Measurements from ENCODE around the gene CORO1C.
A peak's percentile ranks its signal among the peaks of the same experiment; 100 is the strongest.
"Not testable (repeated sequence)": the region's sequence is repeated elsewhere in the genome, so short reads cannot be mapped to it uniquely, and the experiment has no call there.

Gene CORO1C

DNA sequence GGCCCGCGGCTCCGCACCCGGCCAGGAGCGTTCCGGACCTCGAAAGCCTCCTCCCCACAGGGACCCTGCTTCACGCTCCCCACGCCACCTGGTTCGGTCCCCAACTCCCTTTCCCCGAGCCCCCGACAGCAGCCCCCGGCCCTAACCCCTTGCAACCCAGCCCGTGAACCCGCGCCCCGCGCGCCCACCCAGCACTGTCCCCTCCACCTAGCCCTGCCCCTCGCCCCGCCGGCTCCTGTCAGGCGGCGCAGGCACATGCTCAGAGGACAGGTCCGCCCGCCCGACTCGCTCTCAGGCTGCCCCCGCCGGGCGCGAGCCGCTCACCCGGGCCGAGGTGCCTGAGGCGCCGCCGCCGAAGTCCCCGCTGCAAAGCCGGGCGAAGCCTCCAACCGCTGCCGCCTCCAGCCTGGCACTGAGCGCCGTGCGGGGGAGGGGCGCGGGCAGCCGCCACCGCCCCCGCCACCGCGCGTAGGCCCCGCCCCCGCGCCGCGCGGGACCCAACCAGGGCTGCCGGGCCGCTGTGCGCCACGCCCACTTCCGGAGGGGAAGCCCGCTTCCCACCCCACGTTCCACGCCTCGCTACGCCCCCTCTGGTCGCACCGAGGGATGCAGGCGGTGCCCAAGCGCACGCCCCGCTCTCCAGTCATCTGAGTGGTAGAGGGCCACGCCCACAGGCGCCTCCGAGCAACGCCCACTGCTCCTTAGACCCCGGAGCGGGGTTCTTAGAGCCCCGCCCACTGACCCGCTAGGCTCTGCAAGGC is at the start of gene CORO1C:
Gene CORO1C, minus strand, starts transcription at position 414 of the 761 bp plus-strand sequence. CDS start 30,200 bp downstream, outside the sequence.
- DNase-seq = peak; percentile 98

DNA sequence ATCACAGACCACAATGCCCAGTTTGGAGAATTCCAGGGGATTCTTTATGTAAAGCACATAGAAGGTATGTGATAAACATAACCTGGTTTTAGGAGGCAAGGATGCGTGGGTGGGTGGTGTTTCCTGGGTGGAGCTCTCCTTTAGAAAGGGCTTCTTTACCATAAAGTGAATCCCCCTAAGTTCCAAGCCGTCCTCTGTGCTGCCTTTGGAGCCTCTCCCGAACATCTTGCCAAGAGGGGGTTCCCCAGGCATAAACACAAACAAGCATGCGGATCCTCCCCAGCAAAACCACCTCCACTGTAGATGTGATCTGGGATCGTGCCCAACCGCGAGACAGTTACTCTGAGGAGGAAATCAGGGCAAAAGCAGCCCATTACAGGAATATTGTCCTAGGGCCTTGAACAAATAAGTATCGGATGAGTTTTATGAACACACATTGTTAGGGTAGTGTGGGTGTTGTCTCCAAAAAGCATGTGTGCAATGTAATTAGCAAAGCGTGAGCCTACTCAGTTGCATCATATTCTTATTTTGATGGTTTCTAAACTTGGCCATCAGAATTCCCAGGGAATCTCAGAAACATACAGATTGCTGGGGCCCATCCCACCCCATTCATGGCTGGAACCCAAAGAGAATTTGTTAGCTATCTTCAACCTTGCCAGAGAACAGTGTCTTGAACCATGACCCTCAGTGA is 48.8 kb upstream of the CORO1C start:
- no peak for DNase-seq

DNA sequence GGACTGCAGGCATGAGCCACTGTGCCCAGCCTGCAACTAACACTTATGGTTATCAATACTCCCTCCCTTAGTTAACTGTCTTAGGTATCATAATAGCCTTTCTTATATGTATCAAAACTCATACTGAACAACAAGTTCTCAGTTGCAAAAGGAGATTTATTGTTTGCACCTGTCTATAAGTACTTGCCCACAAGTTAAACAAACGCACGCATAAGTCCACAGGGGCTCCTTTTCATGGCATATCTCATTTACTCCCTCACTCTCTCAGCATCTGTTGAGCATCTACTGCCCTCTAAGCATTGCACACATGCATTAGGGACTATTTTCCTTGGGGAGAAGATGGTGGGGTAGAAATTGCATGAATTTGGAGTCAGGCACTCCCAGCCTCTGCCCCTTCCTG is 46.7 kb upstream of the CORO1C start:
- no peak for DNase-seq

DNA sequence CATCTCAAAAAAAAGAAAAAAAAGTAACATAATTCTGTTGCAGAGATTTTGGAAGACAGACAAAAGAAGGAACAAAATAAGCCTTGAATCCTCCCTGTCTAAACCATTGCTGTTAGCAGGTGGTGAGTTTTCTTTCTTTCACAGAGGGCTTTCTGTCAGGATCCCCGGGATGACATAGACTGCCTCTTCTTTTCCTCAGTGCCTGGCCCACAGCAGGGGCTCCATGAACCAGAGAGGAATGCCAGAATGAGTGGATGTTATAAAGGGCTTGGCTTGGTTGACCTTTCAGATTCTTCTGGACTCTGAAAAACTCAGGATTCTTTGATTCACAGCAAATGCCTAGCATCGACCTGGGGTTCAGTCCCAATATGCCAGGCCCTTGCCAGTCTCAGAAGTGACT is 45.8 kb upstream of the CORO1C start:
- no peak for DNase-seq

DNA sequence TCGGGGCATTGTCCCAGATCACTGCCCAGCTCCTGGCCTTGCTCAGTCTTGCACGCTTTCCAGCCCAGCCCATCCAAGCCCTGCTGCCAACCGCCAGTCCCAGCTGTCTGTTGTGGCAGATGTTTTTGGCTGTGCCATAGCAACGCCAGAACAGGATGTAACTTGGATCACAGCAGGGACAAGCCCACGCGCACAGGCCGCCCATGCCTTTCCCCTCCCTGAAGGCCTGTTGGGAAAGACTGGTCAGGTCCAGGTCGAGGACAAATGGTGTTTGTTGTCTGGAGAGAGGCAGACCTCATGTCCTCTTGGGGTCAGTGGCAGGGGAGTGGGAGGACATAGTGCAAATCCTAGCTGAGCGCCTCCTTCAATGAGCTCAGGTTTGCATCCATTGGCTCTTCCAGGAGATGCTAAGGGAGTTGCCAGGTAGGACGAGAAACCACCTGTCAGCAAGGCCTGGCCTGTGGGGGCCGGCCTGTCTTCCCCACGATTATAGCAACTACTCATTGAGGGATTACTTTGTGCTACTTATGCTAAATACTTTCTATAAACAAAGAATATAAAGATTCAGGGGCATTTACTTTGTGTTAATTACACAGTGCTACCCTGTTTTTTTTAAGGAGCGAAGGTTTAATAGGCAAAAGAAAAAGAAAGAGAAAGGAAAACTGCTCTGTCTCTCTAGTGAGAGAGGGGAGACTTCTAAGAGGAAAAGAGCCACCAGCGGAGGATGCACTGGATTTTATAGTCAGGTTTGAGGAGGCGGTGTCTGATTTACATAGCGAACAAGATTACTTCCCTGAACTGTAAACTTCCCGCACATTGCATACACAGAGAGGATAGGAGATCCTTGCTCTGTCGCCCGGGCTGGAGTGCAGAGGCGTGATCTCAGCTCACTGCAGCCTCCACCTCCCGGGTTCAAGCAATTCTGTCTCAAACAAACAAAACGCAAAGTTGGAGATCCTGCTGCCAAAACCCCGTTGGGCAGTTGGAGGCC is 42.8 kb upstream of the CORO1C start:
- peak; percentile 51 for DNase-seq

DNA sequence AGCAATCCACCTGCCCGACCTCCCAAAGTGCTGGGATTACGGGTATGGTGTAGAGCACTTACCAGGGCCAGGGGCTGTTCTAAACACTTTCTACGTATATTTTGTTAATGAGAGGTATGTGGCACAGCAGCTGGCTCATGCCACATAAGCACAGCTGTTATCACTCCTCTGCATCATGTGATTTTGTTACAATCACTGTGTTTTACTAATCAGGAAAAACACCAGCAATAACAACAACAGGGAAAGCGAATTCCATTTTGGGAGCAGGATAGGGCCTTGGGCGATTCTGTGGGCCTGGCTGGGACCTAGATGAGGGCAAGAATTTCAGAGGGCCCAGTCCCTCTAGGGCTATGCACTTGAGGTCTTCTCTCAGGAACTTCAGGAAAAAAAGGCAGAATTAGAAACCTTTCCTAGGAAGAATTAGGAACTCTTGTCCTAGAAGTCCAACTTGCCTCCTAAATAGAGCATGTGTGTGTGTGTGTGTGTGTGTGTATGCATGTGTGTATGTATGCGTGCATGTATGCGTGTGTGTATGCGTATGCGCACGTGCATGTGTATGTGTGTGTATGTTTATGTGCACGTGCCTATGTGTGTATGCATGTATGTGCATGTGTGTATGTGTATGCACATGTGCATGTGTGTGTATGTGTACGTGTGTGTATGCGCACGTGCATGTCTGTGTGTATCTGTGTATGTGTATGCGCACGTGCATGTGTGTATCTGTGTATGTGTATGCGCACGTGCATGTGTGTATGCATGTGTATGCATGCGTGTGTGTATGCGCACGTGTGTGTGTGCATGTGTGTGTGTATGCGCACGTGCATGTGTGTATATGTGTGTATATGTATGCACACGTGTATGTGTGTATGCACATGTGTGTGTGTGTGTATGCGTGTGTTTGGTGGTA is 41.8 kb upstream of the CORO1C start:
- DNase-seq = no peak

DNA sequence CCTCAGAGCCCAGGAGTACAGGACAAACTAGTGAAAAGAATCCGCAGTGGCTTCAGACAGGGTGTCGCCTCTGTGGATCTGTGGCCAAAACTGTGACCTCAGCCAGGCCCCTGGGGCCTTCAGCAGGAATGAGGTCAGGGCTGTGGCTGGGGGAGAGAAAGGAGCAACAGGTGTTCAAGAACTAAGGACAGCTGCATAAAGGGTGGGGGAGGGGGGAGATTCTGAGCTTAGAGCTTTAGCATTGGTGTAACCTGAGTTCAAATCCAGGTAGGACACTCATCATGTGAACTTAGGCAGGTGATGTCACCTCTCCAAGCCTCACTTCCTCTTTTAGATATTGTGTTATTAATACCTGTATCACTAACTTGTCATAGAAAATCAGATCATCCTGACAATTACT is 40.9 kb upstream of the CORO1C start:
- peak; percentile 14 for DNase-seq

DNA sequence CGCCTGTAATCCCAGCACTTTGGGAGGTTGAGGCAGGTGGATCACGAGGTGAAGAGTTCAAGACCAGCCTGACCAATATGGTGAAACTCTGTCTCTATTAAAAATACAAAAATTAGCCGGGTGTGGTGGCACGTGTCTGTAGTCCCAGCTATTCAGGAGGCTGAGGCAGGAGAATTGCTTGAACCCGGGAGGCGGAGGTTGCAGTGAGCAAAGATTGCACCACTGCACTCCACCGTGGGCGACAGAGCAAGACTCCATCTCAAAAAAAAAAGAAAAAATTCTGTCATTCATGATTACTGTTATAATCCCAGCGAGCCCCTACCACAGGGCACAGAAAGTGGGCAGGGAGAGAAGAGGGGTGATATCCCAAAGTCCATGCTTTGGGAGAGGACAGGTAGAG is 40.5 kb upstream of the CORO1C start:
- not testable (repeated sequence) for DNase-seq

DNA sequence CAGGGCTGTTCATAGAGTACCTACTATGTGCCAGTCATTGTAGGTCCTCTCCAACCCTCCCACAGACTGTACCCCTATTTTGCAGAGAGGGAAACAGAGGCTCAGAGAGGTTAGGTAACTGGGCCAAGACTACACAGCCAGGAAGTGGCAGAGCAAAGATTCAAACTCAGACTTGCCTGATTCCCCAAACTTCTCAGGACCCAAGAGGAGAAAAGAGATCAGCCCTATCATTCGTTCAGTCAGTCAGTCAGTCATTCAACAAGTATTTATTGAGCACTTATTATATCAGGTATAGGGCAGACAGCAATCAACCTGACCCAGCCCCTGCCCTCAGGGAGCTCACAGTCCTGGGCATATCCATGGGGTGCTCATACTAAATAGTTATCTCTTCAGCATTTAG is 39.6 kb upstream of the CORO1C start:
- DNase-seq = no peak

DNA sequence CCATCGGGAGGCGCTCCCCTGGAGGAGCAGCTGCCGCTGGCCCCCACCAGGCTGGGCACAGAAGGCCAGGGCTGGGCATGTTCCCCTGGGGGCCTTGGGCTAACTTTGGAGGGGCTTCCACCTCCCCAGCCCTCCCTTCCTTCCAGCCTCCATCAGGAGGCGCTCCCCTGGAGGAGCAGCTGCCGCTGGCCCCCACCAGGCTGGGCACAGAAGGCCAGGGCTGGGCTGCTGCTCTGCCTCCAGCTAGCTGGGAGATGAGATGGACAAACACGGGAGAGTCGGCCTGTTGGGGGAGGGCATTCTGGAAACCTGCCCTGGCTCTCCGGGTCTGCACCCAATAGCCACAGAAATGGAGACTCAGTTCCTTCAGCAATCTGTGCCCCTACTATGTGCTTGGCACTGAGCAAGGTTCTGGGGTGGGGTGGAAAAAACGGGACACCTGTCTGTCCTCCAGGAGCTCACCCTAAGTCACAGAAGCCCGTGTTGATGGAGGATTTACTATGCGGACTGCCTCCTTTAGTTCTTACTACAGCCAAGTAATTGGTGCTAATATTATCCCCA is 39.0 kb upstream of the CORO1C start:
- no peak for DNase-seq

DNA sequence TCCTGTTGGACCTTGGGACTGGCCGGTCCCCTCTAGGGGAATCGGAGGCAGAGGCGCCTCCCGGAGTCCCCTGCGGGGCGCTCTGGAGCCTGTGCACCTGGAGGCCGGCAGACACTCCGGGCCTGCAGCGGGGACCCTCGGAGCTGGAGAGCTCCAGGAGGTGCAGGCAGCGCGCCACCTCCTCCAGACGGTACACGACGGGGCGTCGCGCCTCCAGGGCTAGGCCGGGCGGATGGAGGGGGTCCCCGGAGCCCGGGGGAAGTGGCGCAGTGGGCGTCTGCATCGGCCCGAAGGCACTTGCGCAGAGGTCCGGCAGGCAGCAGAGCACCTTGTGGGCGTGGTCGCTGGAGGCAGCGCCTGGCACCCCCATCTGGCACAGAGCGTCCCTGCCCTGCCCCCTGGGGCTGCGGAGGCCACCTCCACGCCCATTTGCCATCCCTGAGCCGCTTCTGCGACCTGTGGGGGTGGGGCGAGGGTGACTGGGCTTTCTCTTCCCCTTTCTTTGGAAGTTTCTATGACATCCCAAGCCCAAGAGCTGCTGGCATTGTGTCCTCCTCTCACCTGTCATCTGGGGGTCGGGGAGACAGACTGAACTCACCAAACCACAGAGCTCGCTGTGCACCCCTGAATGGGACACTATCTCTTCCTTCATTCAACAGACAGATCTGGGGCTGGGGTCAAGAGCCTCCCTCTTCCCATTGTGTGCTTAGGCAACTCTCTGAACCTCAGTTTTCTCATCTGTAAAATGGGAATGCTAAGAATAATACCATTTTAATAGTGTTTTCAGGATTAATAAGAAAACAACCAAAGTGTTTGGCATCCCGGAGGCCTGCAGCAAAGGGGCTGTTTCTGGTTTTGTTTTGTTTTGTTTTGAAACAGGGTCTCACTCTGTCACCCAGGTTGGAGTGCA is 37.5 kb upstream of the CORO1C start:
- peak; percentile 75 for DNase-seq

DNA sequence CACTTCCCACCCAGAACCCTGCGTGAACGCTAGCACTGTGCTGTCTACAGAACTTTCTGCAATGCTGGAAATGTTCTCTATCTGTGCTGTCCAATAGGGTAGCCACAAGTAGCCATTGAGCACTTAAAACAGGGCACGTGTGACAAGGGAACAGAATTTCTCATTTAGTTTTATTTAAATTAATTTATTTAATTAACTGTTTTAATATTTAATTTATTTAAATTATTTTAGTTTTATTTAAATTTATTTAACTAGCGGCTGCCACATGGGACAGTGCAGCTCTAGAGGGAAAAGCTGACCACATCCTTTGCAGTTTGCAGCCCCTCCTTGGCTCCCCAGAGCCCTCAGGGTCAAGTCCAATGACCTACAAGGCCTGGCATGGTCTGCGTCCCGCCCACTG is 35.0 kb upstream of the CORO1C start:
- no peak for DNase-seq

DNA sequence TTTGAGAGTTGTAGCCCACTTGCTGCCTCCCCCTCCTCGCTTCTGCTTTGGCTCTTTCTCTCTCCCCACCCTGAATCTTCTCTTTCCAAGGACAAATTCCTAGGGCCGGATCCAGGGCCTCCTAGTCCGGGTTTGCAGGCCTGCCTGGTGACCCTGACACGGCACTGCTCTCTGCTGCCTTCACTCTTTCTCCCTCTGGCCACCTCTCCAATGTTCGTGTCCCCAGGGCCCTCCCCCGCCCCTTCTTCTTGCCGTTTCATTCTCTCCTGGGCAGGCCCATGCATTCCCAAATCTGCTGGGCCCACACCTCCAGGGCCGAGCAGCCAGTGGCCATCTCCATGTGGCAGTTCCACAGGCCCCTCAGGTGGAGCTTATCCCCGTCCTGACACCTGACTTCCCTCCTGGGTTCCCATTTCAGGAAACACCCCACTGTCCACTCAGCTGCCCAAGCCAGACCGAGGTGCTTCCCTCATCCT is 34.0 kb upstream of the CORO1C start:
- DNase-seq = no peak

DNA sequence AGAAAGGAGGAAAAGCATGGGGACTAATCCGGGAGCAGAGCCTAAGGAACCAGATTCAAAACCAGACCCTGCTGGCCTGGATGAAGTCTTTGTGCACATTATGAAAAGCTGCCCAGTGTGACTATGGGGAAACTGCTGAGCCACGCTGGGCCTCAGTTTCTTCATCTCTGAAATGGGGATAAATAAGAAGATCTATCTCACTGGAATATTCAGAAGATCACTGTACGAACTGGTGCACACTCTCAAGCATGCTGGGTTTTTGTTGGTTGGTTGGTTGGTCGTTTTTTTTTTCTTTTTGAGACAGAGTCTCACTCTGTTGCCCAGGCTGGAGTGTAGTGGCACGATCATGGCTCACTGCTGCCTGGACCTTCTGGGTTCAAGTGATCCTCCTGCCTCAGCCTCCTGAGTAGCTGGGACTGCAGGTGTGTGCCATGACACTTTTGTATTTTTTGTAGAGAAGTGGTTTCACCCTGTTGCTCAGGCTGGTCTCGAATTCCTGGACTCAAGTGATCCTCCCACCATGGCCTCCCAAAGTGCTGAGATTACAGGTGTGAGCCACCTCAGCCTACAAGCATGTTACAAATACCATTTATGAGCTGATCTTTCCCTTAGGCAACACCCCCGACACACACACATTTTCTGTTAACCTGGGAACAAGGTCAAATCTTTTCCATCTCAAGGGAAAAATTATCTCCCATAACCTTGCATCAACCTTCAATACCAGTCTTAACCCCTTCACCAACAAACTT is 33.4 kb upstream of the CORO1C start:
- DNase-seq = no peak

DNA sequence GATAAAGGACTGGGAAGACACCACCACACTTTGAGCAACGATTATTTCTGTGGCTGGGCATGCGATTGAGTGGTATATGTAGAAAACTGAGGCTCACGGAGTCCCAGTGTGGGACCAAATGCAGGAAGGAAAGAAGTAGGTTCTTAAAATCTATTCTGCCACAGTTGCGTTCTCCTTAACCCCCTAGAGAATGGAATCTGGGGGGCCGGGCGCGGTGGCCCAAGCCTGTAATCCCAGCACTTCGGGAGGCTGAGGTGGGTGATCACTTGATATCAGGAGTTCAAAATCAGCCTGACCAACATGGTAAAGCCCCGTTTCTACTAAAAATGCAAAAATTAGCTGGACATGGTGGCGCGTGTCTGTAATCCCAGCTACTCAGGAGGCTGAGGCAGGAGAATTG is 29.9 kb upstream of the CORO1C start:
- no peak for DNase-seq

DNA sequence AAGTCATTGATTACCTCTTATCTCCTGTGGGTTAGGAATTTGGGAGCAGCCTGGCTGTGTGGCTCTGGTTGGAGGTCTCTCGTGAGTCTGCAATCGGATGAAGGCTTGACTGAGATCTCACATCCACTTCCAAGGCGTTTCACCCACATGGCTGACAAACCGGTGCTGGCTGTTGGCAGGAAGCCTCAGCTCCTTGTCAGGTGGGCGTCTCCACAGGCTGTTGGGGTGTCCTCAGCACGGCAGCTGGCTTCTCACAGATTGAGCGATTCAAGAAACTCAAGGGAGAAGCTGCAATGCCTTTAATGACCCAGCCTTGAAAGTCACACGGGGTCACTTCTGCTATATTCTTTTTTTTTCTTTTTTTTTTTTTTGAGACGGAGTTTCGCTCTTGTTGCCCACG is 28.6 kb upstream of the CORO1C start:
- no peak for DNase-seq

DNA sequence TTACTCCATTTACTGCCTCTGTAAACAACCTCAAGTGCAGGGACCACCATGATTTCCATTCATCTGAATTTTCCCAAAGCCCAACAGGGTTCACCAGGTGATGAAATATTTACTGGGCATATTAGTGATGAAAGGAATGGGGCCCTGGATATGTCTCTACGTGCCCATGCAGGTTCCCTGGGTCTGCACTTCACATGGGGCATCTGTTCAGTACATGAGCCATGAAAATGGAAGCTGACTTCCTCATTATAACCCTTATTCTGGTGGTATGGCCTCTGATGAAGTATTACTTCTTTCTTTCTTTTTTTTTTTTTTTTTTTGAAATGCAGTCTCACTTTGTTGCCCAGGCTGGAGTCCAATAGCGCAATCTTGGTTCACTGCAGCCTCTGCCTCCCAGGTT is 26.5 kb upstream of the CORO1C start:
- DNase-seq = peak; percentile 33

DNA sequence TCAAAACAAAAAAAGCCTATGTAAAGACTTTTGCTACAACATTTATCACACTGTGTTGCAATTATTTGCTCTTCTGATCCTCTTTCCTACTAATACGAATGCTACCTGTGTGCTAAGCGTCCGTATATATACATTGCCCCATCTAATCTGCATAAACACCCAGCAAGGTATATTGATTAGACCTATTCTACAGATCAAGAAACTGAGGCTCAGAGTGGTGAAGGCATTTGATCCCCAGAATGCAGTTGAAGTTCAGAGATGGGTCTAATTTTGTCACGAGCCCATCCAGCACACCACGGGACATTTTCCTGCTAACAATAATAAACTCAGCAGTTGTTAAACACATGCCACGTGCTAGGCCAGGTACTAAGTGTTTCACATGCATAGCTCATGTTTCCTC is 25.1 kb upstream of the CORO1C start:
- no peak for DNase-seq

DNA sequence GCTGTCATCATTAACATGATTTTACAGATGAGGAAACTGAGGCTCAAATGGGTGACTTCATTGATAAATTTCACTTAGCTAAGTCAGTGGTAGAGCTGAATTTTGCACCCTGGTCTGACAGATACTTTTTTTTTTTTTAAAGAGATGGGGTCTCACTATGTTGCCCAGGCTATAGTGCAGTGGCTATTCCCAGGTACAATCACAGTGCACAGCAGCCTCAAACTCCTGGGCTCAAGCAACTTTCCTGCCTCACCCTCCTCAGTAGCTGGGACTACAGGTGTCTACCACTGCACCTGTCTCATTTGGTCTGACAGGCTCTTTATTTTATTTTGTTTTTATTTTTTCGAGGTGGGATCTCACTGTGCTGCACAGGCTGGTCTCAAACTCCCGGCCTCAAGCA is 24.2 kb upstream of the CORO1C start:
- DNase-seq = no peak

DNA sequence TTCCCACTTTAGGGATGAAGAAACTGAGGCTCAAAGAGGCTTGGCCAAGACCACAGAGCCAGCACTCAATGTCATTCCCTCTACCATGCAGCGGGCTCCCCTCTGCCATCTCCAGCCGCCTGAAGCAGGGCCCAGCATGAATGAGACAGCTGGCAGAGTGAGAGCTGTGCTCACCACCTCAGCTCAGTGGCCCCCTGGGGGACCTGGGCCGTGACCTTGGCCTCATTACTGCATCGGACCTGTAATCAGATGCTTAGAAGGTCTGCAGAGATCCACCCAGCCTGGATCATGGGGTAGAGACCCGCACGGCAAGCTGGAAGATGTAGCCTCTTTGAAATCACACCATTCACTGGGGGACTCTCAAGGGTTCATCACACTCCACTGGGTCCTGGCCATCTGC is 22.7 kb upstream of the CORO1C start:
- DNase-seq = no peak
